Measurements from ENCODE around the gene ITPA. TPM values are rescaled to one million over a fixed set of nuclear protein-coding genes. Genes with fewer than 3 reads are reported as not detected.

ITPA gene
- total RNA-seq, 2 donors from 2014 or later, result 35.1 to 35.7 TPM

DNA sequence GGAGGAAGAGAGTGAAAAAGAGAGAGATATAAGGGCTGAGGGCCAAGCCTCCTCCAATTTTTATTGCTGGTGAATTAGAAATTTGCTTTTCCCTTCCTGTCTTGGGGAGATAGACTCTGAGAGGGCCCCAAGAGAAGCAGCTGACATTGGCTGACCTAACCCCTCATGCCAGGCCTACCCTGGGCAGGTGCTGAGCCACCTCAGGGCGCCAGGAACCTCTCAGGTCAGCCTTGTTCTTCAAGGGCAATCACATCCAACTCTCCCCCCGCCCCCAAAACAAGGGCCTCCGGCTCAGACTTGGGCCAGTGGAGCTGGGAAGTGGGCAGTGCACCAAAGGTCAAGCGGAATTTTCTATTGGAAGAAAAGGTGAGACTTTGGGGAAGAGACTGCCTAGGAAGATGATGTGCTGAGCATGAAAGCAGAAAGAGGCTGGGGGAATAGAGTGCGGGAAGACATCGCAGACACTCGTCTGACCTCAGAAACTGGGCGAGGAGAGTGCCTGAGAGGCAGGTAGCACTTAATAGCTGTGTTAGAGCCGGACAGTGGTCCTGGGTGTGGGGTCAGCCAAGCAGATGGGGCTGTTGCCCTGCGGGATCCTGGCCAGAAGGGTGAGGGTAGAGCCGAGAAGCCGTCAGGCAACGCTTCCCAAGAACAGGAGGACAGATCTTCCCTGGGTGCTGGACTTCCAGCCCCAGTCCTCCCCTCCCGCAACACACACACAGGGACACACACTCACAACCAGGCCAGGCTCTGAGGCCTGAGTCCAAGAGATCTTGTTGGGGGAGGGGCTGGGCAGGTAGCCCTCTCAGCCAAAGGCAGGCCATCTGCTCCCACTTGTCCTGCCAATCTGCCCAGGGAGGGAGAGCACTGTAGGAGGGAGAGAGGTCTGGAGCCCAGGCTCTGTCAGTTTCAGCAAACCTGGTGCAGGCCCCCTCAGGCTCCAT lies 45.9 kb upstream of the ITPA start:
- ATAC-seq (ENCODE audit: insufficient number of reproducible peaks, low FRiP score, low read depth), result no peak
- DNase-seq (ENCODE audit: low spot score), result no peak

DNA sequence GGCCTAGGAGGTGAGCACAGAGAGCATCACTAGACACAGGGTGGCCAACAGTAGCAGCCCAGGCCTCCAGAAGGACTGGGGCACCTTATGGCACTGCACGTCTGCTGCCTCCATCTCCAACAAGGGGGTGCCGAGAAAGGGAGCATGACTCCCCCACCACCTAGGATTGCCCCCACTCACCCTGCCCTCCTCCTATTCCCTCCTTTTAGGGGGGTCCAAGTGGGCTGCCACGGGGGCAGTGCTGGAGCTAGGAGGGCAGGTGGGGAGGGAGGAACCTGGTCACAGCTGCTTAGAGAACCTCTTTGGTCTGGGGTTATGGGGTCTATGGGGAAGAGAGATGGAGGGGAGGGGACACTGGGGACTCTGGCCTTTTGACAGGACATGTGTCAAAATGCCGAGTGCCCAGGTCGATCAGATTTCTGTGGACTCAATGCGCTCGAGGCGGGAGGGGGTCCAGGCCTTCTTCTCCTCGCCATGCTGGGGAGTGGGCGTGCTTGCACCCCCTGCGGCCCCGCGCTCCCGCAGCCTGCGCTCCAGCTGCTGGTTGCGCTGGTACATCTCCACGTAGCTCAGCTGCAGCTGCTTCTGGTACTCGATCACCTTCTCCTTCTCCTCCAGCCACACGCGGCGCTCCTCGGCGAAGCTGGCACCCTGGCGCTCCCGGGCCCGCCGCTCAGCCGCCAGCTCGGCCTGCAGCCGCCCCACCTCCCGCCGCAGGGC lies 45.1 kb upstream of the ITPA start:
- H3K36me3 ChIP-seq, result no peaks in the 10 kb centered on the region
- no peaks in the 10 kb centered on the region for H3K27me3 ChIP-seq (replicated peaks; ENCODE audit: insufficient read depth)
- H3K9me3 ChIP-seq, result no peaks in the 10 kb centered on the region
- no peak overlapping the region for H3K4me3 ChIP-seq
- no peak for DNase-seq (ENCODE audit: low spot score)
- no peak for ATAC-seq (ENCODE audit: insufficient number of reproducible peaks, low FRiP score, low read depth)
- H3K4me1 ChIP-seq (ENCODE audit: control insufficient read depth in 1 of 2, low read depth in 2 of 2), result peaks cover 0 to 3% of the 10 kb centered on the region in 2 donors
- TF ChIP-seq, protein P1, sequence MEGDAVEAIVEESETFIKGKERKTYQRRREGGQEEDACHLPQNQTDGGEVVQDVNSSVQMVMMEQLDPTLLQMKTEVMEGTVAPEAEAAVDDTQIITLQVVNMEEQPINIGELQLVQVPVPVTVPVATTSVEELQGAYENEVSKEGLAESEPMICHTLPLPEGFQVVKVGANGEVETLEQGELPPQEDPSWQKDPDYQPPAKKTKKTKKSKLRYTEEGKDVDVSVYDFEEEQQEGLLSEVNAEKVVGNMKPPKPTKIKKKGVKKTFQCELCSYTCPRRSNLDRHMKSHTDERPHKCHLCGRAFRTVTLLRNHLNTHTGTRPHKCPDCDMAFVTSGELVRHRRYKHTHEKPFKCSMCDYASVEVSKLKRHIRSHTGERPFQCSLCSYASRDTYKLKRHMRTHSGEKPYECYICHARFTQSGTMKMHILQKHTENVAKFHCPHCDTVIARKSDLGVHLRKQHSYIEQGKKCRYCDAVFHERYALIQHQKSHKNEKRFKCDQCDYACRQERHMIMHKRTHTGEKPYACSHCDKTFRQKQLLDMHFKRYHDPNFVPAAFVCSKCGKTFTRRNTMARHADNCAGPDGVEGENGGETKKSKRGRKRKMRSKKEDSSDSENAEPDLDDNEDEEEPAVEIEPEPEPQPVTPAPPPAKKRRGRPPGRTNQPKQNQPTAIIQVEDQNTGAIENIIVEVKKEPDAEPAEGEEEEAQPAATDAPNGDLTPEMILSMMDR (IDR thresholded peaks at IDR 0.05), result no peak
- H3K27ac ChIP-seq, result no peak overlapping the region

More for the DNA sequence above, 45.9 kb upstream of the ITPA start:
- H3K27ac ChIP-seq, result no peak overlapping the region
- no peak overlapping the region for H3K4me3 ChIP-seq
- no peaks in the 10 kb centered on the region for H3K9me3 ChIP-seq
- H3K36me3 ChIP-seq, result no peaks in the 10 kb centered on the region
- TF ChIP-seq, protein P1 (IDR thresholded peaks at IDR 0.05), result no peak
- H3K27me3 ChIP-seq (replicated peaks; ENCODE audit: insufficient read depth), result no peaks in the 10 kb centered on the region
- peaks cover 6 to 10% of the 10 kb centered on the region in 2 donors for H3K4me1 ChIP-seq (ENCODE audit: control insufficient read depth in 1 of 2, low read depth in 2 of 2)

DNA sequence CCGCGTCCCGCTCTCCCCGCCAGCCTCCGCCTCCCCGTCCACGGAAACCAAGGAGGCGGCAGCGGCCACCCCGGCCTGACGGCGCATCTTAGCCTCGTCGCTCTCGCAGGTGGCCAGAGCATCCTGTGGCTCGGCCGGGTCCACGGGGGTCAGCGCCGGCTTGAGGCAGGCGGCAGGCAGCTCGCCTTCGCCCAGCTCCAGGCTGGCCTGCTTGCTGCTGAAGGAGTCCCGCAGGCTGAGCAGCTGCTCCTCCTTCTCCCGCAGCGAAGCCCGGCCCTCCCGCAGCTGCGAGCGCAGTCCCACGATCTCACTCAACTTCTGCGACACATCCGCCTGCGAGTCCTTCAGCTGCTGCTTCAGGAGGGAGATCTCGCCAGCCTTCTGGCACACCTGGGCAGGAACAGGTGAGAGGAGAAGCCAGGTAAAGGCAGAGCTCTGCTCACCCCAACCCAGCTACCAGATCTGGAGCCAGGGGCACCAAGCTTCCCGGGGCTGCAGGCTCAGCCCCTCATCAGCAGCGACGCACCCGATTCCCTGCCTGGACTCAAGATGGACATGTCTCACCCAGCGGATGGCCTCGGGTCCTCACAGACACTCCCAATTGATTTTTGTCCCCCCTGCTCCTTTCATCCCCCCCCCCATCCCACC lies 44.4 kb upstream of the ITPA start:
- Histone ChIP-seq H3K27me3 (replicated peaks; ENCODE audit: insufficient read depth) (no peaks in the 10 kb centered on the region), H3K36me3 (no peaks in the 10 kb centered on the region), H3K4me3 (no peak overlapping the region), H3K4me1 (ENCODE audit: control insufficient read depth in 1 of 2, low read depth in 2 of 2) (peaks cover 0 to 3% of the 10 kb centered on the region in 2 donors), H3K9me3 (no peaks in the 10 kb centered on the region), H3K27ac (no peak overlapping the region)
- DNase-seq (ENCODE audit: low spot score) (no peak), ATAC-seq (ENCODE audit: insufficient number of reproducible peaks, low FRiP score, low read depth) (no peak)
- TF ChIP-seq, protein P1 (IDR thresholded peaks at IDR 0.05), result no peak

DNA sequence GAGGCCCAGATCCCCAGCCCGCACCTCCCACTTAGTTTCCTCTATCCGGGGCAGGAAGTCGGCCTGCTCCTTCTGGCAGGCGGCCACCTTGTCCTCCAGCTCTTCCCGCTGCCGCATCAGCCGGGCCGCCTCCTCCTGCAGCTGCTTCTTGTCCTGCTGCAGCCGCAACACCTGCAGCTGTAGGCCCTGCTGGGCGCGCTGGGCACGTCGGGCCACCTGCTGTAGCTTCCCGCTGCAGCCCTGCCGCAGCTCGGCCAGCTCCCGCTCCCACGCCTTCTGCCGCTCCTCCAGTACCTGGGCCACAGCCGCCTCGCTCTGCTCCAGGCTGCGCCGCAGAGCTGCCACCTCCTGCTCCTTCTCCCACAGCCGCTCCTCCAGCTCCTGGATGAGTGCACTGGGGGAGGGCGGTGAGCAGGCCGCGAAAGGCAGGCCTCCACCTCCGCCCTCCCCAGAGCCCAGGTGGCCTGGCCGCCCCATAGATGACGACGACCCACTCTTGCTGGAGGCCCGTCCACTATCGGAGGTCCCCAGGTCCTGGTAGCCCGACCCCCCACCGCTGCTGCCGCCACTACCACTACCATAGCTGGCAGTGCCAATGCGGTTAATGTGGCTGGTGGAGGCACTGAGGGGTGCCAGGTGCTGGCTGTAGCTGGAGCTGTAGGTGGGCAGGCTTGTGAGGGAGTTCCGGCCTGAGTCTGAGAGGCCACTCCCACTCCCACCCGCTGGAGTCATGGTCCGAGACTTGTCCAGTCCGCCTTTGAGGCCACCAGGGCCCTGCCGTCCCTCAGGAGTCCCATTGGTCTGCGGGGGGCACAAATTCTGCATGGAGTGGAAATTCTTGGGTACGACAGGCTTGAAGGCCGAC lies 43.6 kb upstream of the ITPA start:
- Histone ChIP-seq H3K4me3 (no peak overlapping the region), H3K9me3 (no peaks in the 10 kb centered on the region), H3K27me3 (replicated peaks; ENCODE audit: insufficient read depth) (no peaks in the 10 kb centered on the region), H3K4me1 (ENCODE audit: control insufficient read depth in 1 of 2, low read depth in 2 of 2) (no peaks in the 10 kb centered on the region), H3K27ac (no peak overlapping the region), H3K36me3 (no peaks in the 10 kb centered on the region)
- ATAC-seq (ENCODE audit: insufficient number of reproducible peaks, low FRiP score, low read depth) (no peak), DNase-seq (ENCODE audit: low spot score) (no peak)
- TF ChIP-seq, protein P1 (IDR thresholded peaks at IDR 0.05), result no peak

All from thoracic aorta (tissue), 2 donors.